GM12864 (cell line): ENCODE measurements around the gene BORCS8.
A peak's percentile ranks its signal among the peaks of the same experiment; 100 is the strongest.

Source experiments
- DNase-seq: peaks from one replicate; pipeline ENCODE4 v3.0.0-alpha.2; 2011; ENCODE audit warnings: low read depth
- H3K4me3 ChIP-seq: 2 replicates; pipeline ENCODE4 v1.5.1; 2011; ENCODE audit warnings: mild to moderate bottlenecking, low read depth, low read length, control low read depth
- TF ChIP-seq, protein P1 (sequence below): IDR thresholded peaks from 2 replicates; pipeline ENCODE4 v1.5.1; 2011; ENCODE audit warnings: low read depth, mild to moderate bottlenecking, moderate library complexity, low read length, control low read depth, inconsistent platforms; ENCODE audit errors: missing control alignments

BORCS8 gene

DNA sequence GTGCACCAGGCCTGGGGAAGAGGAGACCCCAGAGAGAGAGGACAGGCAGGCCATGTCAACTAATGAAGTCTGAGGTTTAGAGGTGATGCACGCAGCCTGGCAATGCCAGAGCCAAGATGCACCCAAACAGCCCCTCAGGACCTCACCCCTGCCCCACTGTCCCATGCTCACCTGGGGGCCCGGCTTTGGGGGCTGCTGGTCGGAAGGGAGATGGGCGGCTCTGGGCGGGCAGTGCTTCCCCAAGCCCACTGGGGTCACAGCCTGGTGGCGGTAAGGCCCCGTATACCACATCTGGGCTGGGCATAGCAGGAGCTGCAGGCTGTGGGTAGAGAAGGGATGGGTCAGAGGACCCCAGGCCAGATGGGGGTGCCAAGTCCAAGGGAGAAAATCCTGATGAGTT, 45.1 kb downstream of the BORCS8 start:
- DNase-seq, result no peak
- TF ChIP-seq, protein P1, sequence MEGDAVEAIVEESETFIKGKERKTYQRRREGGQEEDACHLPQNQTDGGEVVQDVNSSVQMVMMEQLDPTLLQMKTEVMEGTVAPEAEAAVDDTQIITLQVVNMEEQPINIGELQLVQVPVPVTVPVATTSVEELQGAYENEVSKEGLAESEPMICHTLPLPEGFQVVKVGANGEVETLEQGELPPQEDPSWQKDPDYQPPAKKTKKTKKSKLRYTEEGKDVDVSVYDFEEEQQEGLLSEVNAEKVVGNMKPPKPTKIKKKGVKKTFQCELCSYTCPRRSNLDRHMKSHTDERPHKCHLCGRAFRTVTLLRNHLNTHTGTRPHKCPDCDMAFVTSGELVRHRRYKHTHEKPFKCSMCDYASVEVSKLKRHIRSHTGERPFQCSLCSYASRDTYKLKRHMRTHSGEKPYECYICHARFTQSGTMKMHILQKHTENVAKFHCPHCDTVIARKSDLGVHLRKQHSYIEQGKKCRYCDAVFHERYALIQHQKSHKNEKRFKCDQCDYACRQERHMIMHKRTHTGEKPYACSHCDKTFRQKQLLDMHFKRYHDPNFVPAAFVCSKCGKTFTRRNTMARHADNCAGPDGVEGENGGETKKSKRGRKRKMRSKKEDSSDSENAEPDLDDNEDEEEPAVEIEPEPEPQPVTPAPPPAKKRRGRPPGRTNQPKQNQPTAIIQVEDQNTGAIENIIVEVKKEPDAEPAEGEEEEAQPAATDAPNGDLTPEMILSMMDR, result no peak
- H3K4me3 ChIP-seq, result no peak overlapping the region

DNA sequence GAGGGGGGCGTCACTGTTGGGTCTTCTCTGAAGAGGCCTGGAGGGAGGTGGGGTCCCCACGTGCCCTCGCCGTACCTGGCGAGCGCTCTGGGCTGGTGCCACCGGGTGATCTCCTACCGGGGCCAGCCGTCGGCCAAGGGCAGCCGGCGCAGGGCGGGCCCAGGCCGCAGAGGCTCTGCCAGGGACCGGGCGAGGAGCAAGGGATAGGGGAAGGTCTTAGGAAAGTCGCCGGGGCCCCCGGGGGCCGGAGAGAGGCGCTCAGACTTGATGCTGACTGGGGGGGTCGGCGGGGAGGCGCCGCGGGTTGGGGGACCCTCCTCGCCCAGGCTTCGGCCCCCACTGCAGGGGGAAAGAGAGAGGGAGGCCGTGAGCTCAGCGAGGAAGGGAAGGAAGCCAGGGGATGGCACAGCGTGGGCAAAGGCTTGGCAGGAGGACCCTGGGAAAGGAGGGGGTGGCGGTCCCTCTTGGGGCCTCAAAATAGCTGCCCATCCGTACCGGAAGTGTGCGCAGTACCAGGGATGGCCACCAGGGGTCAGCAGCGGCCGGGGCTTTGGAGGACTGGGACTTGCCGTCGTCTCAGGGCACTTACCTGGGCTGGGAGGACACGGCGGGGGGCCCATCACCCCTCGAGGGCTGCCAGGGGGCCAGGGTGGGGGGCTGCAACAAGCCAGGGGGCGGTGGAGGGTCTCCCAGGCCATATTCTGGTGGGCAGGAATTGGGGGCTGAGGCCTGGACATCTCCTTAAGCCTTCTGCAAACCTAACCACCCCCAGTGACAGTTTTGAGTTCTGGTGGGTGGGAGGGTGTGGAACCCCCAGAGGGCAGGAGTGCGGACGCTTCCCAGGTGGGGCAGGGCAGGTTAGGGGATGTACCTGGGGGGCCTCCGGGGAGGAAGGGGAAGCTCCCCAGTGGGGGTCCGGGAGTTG, 46.0 kb downstream of the BORCS8 start:
- TF ChIP-seq, protein P1, result peak; percentile 96
- DNase-seq, result no peak

DNA sequence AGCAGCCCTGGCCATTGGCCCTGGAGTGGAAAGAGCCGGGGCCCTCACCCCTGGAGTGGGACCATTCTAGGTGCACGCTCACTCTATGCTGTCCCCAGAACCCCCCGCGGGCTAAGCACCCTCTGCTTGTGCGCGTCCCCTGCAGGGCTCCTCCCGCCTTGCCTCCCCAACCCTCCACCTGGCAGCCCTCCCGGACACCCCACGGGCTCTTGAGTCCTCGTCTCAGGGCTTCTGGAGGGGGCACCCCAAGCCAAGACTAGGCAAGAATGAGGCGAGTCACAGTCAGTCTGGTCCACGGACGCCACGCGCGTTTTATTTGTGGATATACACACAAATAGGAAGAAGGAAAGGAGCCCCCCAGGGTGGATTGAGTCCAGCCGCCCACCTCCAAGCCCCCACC, 46.7 kb downstream of the BORCS8 start:
- TF ChIP-seq, protein P1, result no peak
- no peak for DNase-seq
- H3K4me3 ChIP-seq, result no peak overlapping the region

More for the DNA sequence above, 46.0 kb downstream of the BORCS8 start:
- no peak overlapping the region for H3K4me3 ChIP-seq

DNA sequence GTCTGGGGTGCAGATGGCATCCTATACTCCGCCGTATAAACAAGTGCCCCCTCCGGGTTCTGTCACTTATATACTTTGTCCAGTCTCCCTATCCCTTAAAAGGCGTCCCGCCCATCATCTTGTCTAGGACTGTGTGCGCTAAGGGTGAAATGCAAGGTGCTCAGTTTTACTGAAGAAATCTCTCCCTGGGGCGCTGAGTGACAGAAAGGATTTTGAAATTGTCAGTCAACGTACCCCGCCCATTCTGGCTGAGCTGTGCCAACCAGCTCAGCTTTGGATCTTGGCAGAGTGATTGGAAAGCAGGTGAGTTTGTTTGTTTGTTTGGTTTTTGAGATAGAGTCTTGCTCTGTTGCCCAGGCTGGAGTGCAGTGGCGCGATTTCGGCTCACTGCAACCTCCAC, 49.6 kb downstream of the BORCS8 start:
- TF ChIP-seq, protein P1, result no peak
- H3K4me3 ChIP-seq, result no peak overlapping the region
- DNase-seq, result no peak

DNA sequence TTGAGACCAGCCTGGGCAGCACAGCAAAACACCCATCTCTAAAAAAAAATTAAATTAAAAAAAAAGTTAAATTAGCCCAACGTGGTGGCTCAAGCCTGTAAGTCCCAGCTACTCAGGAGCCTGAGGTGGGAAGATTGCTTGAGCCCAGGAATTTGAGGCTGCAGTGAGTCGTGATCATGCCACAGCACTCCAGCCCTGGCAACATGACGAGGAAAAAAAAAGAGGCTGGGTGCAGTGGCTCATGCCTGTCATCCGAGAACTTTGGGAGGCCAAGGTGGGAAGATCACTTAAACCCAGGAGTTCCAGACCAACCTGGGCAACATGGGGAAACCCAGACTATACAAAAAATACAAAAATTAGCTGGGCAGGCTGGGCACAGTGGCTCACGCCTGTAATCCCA, 51.5 kb downstream of the BORCS8 start:
- TF ChIP-seq, protein P1, result no peak
- no peak overlapping the region for H3K4me3 ChIP-seq
- DNase-seq, result no peak

DNA sequence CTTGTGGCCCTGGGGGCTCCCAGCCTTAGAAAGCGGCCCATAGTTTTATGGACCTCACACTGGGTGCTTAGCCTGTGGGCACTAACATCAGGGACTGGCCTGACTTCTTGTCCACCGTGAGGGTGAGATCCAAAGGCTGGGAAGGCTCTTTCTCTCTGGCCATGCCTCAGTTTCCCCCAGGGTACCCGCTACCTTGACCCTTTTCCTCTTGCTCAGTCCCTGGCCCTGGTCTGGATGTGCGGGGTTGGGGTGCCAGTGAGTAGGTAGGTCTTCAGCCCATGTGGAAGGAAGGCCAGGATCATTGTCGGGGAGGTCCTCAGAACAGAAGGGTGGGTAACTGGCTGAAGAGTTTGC, 52.1 kb downstream of the BORCS8 start:
- DNase-seq, result no peak
- no peak overlapping the region for H3K4me3 ChIP-seq
- TF ChIP-seq, protein P1, result no peak
